Measurements from ENCODE around the gene ITM2B.
A peak's percentile ranks its signal among the peaks of the same experiment; 100 is the strongest.

DNA sequence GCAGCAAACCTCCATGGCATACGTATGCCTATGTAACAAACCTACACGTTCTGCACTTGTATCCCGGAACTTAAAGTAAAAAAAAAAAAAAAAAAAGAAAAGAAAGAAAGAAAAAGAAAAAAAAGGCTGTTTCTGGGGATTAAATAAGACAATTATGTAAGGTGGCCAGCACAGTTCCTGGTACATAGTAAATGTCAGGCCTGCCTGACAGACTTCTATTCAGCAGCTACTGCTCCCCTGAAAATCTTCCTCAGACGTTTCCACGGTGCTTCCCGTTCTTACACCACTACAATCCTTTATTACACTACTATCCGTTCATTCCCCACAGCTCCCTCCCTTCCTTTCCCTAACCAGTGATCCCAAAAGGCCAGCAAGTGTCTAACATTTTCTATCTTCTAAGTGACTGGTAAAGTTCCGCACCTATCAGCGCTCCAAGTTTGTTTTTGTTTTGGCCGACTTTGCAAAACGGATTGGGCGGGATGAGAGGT is 69.9 kb downstream of the ITM2B start:
- TF ChIP-seq, protein P1, sequence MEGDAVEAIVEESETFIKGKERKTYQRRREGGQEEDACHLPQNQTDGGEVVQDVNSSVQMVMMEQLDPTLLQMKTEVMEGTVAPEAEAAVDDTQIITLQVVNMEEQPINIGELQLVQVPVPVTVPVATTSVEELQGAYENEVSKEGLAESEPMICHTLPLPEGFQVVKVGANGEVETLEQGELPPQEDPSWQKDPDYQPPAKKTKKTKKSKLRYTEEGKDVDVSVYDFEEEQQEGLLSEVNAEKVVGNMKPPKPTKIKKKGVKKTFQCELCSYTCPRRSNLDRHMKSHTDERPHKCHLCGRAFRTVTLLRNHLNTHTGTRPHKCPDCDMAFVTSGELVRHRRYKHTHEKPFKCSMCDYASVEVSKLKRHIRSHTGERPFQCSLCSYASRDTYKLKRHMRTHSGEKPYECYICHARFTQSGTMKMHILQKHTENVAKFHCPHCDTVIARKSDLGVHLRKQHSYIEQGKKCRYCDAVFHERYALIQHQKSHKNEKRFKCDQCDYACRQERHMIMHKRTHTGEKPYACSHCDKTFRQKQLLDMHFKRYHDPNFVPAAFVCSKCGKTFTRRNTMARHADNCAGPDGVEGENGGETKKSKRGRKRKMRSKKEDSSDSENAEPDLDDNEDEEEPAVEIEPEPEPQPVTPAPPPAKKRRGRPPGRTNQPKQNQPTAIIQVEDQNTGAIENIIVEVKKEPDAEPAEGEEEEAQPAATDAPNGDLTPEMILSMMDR (IDR thresholded peaks at IDR 0.05) = peak in 1 of 7 experiments; percentile 11
- no peak for TF ChIP-seq POLR2A (IDR thresholded peaks at IDR 0.05)
